Activated gamma-delta T cell (primary cell): Measurements from ENCODE around the gene ZMYND8.

ENCODE experiments used
- DNase-seq: peaks from one replicate; lab custom pipeline; 2025; lab: John Stamatoyannopoulos, UW

ZMYND8 gene

DNA sequence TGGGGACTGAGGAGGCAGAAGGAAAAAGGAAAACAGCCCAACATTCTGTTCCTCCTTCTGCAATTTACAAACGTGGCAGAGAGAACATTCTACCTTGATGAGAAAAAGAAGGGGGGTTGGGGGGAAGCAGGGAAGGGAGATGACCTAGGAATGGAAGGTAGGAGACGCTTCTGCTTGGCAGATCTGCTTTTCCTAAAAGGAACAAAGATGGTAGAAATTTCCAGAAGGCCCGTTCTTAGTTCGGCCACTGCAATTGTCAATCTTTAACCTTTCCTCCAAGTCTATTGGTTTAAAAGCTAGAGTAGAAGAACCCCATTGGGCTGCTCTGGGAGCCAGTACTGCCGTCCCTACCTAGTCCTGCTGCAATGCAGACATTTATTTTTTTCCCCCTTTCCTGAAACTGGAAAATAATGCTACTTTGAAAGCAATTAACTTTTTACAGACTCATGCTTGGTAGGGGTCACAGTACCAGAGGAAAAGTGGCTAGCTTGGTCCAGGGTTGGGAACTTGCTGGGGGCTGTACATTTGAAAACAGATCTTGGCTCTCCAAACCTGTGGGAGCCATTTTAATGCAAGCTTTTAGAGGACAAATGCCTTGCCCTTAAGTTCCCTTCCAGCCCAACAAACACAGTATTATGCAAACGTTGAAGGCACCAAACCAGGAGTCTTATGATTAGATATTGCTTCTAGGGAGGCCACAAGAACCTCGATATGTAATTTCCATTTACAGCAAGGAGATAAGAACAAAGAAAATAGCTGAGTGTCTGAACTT lies 2.6 kb downstream of the ZMYND8 start:
- no peak for DNase-seq

GRCh38 chr20:47353239-47353691 lies 3.2 kb downstream of the ZMYND8 start:
- no peak for DNase-seq

- DNase-seq = no peak
These were observed 3.9 kb downstream of the ZMYND8 start for GRCh38 chr20:47352332-47353238.

DNA sequence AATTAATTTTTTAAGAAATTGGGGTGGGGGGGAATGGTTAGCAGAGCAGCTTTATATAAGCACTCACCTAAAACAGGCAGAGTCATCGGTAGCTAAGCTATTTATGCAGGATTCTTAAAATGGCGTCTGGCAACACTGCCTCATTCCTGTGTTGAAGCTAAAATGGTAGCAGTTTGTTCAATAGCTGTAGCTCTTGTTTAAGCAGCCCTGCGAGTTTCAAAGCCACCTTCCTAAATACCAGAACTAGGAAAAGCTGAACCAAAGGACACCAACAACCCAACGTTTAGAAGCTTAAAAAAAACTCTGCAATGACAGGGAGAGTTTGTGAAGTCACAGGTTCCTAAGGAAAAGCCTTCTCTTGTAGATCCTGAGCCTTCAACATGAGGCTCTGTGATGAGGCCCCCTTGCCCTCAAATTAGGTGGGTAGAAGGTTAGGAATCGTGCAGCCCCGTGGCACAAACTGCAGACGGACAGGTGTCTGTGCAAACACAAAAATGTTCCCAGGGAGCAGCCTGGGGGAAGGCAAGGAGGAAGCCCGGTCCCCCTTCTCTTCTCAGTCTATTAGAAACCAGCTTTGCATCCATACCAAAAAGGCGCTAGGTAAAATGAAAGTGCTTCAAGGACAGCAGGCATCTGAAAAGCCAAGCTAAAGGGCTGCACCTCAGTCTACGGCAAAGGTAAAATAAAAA lies 4.7 kb downstream of the ZMYND8 start:
- DNase-seq = no peak

- DNase-seq = no peak
These were observed 5.6 kb downstream of the ZMYND8 start for GRCh38 chr20:47350691-47351545.

DNA sequence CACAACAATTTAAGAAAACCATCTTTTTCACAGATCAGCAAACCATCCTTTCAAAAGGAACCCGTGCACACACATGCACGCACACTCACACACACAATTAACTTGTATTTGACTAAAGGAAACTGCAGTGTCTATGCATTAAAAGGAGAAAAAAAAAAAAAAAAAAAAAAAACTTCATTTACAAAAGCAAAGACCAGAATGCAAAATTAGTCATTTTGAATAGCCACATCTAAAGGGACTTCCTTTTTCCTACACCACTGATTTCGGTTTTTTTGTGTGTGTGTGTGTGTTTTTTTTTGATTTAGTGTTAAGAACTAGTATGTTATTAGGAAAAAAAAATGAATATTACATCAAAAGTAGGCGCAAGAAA lies 6.3 kb downstream of the ZMYND8 start:
- DNase-seq = no peak

DNA sequence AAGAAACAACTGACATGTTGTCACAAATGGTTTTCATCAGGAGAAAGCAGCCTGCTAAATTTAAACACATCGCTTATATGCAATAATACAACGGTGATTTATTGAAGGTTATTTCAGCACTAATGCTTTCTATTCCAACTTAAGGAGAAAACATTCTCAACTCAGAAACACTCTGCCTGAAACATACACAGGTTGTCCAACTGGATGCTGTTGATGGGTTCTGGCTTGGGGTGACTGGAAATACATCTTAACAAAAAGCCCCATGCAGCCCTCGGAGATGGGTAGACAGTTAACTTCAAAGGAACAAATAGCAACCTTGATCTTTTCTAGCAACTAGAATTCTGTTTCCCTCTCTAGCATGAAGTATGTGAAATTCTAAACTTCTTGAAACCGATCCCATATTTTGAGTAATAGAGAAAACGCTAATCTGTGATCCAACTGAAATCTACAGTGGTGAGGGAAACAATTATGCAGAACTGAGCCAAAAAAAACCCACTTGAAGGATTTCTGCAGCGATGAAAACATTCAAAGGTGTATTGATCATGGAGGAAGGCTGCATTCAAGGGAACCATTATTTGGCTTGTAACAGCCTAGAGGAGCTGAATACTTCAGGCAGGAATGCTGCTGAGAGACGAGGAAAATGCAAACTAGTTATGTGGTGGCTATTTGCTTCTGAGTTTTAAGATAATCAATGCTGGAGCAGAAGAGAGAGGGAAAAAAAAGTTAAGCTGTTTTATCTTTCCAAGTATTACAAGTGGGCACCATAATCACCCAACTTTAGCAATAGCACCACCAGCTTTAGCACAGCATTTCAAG lies 6.9 kb downstream of the ZMYND8 start:
- DNase-seq = no peak

- DNase-seq = no peak
These were observed 7.9 kb downstream of the ZMYND8 start for GRCh38 chr20:47348539-47349142.

GRCh38 chr20:47347661-47348435 lies 8.7 kb downstream of the ZMYND8 start:
- DNase-seq = no peak

DNA sequence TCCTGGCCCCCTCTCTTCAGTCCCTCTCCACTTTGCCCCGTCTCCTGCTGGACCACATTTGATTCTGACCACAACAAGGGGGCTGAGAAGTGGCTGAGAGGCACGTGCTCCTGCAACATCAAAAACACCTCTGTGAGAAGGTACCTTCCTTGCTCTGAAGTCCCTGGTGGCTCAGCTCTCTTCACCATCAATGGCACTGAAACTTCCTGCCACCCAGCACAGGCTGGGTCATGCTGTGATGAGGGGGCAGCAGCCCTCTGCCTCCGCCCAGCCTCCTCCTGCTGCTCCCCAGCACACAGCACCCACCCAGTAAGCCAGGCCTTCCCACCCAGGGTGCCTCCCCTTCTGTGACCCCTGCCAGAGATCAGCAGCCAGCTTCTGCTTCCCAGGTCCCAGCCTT lies 10.3 kb downstream of the ZMYND8 start:
- DNase-seq = no peak

DNA sequence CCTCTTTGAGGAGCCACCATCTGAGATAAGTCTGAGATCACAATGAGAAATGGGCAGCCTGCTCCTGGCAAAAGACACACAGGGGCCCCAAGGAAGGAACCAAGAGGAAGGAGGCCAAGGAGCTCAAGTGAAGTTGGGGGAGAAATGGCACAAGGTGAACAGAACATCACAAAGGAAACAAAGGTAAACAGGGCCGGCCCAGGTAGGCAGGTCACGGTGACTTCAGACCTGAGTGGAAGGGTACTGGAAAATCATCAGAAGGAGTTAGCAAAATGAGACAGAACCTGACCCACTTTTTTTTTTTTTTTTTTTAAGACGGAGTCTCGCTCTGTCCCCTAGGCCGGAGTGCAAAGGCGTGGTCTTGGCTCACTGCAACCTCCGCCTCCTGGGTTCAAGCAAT lies 11.3 kb downstream of the ZMYND8 start:
- no peak for DNase-seq

DNA sequence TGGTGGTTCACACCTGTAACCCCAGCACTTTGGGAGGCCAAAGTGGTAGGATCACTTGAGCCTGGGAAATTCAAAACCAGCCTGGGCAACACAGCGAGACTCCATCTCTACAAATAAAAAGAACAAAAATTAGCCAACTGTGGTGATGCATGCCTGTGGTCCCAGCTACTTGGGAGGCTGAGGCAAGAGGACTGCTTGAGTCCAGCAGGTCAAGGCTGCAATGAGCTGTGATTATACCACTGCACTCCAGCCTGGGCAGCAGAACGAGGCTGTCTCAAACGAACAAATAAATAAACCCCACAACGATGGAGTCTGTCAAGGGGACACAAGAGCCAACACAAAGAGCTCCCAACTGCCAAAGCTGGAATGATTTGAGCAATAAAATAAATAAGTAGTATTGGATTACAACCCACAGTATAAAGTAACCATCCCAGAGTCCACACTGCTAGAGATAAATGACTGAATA lies 13.5 kb downstream of the ZMYND8 start:
- DNase-seq = no peak

GRCh38 chr20:47338131-47338628 lies 18.3 kb downstream of the ZMYND8 start:
- DNase-seq = no peak

DNA sequence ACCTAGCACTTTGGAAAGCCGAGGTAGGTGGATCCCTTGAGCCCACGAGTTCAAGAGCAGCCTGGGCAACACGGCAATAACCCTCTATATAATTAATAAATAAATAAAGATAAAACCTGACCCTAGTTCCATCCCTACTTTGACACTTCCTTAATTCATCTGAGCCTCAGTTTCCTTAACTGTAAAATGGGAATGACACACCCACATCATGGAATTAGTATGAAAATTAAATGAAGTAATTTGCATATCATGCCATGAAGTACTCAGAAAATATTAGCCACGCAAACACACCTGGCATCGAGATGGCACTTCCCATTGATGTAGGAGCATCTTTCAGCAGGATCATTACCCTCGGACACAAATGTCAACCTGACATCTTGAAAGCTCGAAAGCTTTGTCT lies 19.1 kb downstream of the ZMYND8 start:
- no peak for DNase-seq

DNA sequence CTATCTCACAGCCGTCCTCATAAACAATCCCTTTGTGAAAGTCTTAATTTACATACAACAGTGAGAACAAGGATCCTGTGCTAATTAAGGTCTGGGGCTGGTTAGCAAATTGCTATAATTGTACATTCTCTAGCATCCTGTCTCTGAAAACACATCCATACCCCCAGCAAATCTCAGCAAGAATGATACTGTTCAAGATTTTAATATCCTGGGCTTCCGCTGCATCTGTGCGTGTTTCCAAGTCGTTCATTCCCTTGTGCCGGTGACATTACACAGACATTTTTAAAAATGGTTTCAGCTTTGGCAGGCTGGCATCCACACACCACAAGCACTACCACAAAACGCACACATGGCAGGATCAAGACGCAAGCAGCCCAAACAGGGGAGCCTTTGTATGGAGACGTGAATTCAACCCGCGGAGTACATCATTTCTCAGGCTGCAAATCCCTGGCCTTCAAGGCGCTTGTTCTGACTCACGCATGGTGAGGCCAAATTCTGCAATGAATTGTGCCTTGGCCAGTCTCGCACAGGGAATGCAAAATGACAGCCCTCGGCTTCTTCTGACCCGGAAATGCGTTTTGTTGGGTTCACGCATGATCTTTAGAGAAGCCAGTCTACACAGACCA lies 20.3 kb downstream of the ZMYND8 start:
- DNase-seq = no peak

DNA sequence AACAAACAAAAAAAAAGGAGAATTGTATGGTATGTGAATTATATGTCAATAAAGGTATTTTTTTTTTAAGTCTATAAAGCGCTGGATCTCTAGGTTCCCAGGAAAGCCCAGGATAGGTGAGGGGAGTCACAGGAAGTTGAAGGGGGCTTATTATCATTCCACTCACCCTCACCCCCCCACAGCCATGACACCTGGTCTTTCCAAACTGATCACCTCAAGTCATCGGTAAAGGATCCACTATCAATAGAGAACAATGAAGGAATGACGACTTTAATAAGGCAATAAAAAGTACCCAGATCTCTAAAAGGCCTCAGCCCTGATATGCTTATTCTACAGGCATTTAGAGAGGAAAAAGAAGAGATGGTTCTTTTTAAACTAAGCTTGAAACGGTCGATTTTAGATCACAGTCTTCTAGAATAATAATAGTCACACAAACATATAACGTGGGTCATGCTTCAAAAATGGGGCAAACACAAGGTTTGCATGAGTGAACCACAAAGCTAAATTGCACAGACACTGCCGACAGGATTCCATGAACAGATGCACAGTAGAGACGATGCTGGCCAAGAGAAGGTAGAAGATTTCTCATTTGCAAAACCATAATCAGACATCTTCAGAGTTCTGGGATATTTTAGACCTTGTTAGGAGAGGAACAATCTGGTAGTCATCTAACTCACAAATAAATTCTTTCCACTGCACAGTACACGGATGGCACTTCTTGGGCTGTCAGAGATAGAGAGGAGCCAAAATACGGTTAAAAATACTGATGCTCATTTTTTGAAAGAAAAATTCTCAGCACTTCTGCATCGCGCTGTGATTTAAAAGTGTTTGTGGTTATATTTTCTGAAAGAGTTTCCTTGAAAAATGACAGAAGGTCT lies 21.0 kb downstream of the ZMYND8 start:
- DNase-seq = no peak

GRCh38 chr20:47334022-47334551 lies 22.4 kb downstream of the ZMYND8 start:
- no peak for DNase-seq
